Chondrocyte (in vitro differentiated cells): ENCODE data around the gene ARMC12. TPM values are rescaled to one million over a fixed set of nuclear protein-coding genes. Genes with fewer than 3 reads are reported as not detected.

Experiments used
- DNase-seq: peaks from one replicate; pipeline ENCODE4 v3.0.0; 2021; ENCODE audit warnings: mixed read lengths, low spot score
- H3K27ac Mint-ChIP-seq: one replicate; pipeline ENCODE4 v1.8.0; 2021; ENCODE audit warnings: mild to moderate bottlenecking, moderate library complexity, mixed read lengths; ENCODE audit not compliant: unreplicated experiment
- H3K27me3 Mint-ChIP-seq: 2 replicates; pipeline ENCODE4 v1.8.0; 2021; ENCODE audit warnings: low read depth, mixed read lengths
- H3K36me3 Mint-ChIP-seq: 2 replicates; pipeline ENCODE4 v1.8.0; 2021; ENCODE audit warnings: low read depth, mixed read lengths
- H3K4me1 Mint-ChIP-seq: 2 replicates; pipeline ENCODE4 v1.8.0; 2021; ENCODE audit warnings: low read depth, mild to moderate bottlenecking, mixed read lengths
- H3K4me3 Mint-ChIP-seq: one replicate; pipeline ENCODE4 v1.8.0; 2021; ENCODE audit warnings: mild to moderate bottlenecking, moderate library complexity, mixed read lengths; ENCODE audit not compliant: unreplicated experiment
- H3K9me3 Mint-ChIP-seq: 2 replicates; pipeline ENCODE4 v1.8.0; 2021; ENCODE audit warnings: low read depth, mixed read lengths
- total RNA-seq: library from RNA; stranded (reverse); gene quantifications from 3 replicates; pipeline ENCODE4 v1.2.1, GENCODE V29; 2021
- TF ChIP-seq, protein P1 (sequence below): fragments of 200-600 bp; sonication (generic); IDR thresholded peaks from 2 replicates; pipeline ENCODE4 v1.5.0; 2021; ENCODE audit warnings: antibody characterized with exemption, mild to moderate bottlenecking, moderate library complexity

The ARMC12 gene
- total RNA-seq, 1 donor from 2014 or later: 1.9 TPM

- H3K36me3 Mint-ChIP-seq: no peaks in the 10 kb centered on the region
- H3K27me3 Mint-ChIP-seq: no peaks in the 10 kb centered on the region
- peak overlapping the region; percentile 72 for H3K4me3 Mint-ChIP-seq
- H3K4me1 Mint-ChIP-seq: peaks cover 74% of the 10 kb centered on the region
- H3K9me3 Mint-ChIP-seq: no peaks in the 10 kb centered on the region
- H3K27ac Mint-ChIP-seq: peak overlapping the region; percentile 95
- no peak for DNase-seq
- TF ChIP-seq, protein P1, sequence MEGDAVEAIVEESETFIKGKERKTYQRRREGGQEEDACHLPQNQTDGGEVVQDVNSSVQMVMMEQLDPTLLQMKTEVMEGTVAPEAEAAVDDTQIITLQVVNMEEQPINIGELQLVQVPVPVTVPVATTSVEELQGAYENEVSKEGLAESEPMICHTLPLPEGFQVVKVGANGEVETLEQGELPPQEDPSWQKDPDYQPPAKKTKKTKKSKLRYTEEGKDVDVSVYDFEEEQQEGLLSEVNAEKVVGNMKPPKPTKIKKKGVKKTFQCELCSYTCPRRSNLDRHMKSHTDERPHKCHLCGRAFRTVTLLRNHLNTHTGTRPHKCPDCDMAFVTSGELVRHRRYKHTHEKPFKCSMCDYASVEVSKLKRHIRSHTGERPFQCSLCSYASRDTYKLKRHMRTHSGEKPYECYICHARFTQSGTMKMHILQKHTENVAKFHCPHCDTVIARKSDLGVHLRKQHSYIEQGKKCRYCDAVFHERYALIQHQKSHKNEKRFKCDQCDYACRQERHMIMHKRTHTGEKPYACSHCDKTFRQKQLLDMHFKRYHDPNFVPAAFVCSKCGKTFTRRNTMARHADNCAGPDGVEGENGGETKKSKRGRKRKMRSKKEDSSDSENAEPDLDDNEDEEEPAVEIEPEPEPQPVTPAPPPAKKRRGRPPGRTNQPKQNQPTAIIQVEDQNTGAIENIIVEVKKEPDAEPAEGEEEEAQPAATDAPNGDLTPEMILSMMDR: no peak
Observed at GRCh38 chr6:35719830-35720733, 16.8 kb upstream of the ARMC12 start.

- Mint-ChIP-seq H3K4me1 (peaks cover 91% of the 10 kb centered on the region), H3K27ac (peak overlapping the region; percentile 68), H3K9me3 (no peaks in the 10 kb centered on the region), H3K4me3 (no peak overlapping the region), H3K27me3 (no peaks in the 10 kb centered on the region), H3K36me3 (no peaks in the 10 kb centered on the region)
- no peak for DNase-seq
- TF ChIP-seq, protein P1: no peak
Observed at GRCh38 chr6:35722121-35722761, 14.6 kb upstream of the ARMC12 start.

- Mint-ChIP-seq H3K9me3 (no peaks in the 10 kb centered on the region), H3K36me3 (no peaks in the 10 kb centered on the region), H3K27me3 (no peaks in the 10 kb centered on the region), H3K4me1 (peaks cover 87% of the 10 kb centered on the region), H3K27ac (peak overlapping the region; percentile 70), H3K4me3 (no peak overlapping the region)
- DNase-seq: no peak
- TF ChIP-seq, protein P1: no peak
Observed at GRCh38 chr6:35723587-35723986, 13.2 kb upstream of the ARMC12 start.

GRCh38 chr6:35724059-35724458, 12.8 kb upstream of the ARMC12 start:
- no peaks in the 10 kb centered on the region for H3K9me3 Mint-ChIP-seq
- no peaks in the 10 kb centered on the region for H3K36me3 Mint-ChIP-seq
- peak overlapping the region; percentile 2 for H3K4me3 Mint-ChIP-seq
- peak overlapping the region; percentile 70 for H3K27ac Mint-ChIP-seq
- no peaks in the 10 kb centered on the region for H3K27me3 Mint-ChIP-seq
- H3K4me1 Mint-ChIP-seq: peaks cover 87% of the 10 kb centered on the region
- TF ChIP-seq, protein P1: no peak
- DNase-seq: no peak

DNA sequence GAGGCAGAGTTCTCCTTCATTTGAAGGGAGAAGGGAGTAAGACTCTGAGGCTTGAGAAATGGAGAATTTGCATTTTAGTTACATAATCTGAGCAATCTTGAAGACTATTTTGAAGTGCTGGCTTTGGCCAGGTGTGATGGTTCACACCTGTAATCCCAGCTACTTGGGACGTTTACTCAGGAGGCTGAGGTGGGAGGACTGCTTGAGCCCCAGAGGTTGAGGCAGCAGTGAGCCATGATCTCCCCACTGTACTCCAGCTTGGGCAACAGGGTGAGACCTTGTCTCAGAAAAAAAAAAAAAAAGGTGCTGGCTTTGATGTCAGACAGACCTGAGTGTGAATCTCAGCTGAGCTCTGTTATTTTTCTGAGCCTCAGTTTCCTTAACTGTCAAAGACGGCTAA, 12.4 kb upstream of the ARMC12 start:
- Mint-ChIP-seq H3K27me3 (no peaks in the 10 kb centered on the region), H3K27ac (peak overlapping the region; percentile 99), H3K4me3 (peak overlapping the region; percentile 2), H3K36me3 (no peaks in the 10 kb centered on the region), H3K9me3 (no peaks in the 10 kb centered on the region), H3K4me1 (peaks cover 87% of the 10 kb centered on the region)
- DNase-seq: no peak
- TF ChIP-seq, protein P1: no peak
